HEK293 (cell line): ENCODE data around the gene TMUB1.

ENCODE experiments used
- BCL11A ChIP-seq: fragments of 450-650 bp; formaldehyde crosslinking; IDR thresholded peaks from 2 replicates; pipeline ENCODE4 v1.5.1; 2016; ENCODE audit warnings: low read depth, missing biosample characterization, missing genetic modification characterization
- BCL11B ChIP-seq: fragments of 450-650 bp; formaldehyde crosslinking; IDR thresholded peaks from 2 replicates; pipeline ENCODE4 v1.5.1; 2016; ENCODE audit warnings: low read depth, missing biosample characterization, missing genetic modification characterization
- ELK4 ChIP-seq: IDR thresholded peaks from 2 replicates; pipeline ENCODE4 v1.6.1; 2011; ENCODE audit warnings: mild to moderate bottlenecking, low read depth, low read length, borderline replicate concordance
- GLI4 ChIP-seq: fragments of 450-650 bp; formaldehyde crosslinking; IDR thresholded peaks from 2 replicates; pipeline ENCODE4 v1.5.1; 2016; ENCODE audit warnings: missing biosample characterization, missing genetic modification characterization
- HIC1 ChIP-seq: fragments of 450-650 bp; formaldehyde crosslinking; IDR thresholded peaks from 2 replicates; pipeline ENCODE4 v1.5.1; 2016; ENCODE audit warnings: missing biosample characterization, missing genetic modification characterization
- HOXD13 ChIP-seq: sonication (generic); formaldehyde crosslinking; IDR thresholded peaks from 2 replicates; pipeline ENCODE4 v1.8.0; 2022; ENCODE audit warnings: missing genetic modification reagents, borderline replicate concordance
- OVOL3 ChIP-seq: fragments of 450-650 bp; formaldehyde crosslinking; IDR thresholded peaks from 2 replicates; pipeline ENCODE4 v1.5.1; 2016; ENCODE audit warnings: missing biosample characterization, missing genetic modification characterization
- PBX3 ChIP-seq: sonication (generic); formaldehyde crosslinking; IDR thresholded peaks from 2 replicates; pipeline ENCODE4 v1.8.1; 2022; ENCODE audit warnings: mild to moderate bottlenecking, moderate library complexity, missing genetic modification reagents
- REST ChIP-seq: fragments of 450-650 bp; formaldehyde crosslinking; IDR thresholded peaks from 2 replicates; pipeline ENCODE4 v1.5.1; 2016; ENCODE audit warnings: missing biosample characterization, missing genetic modification characterization
- SP7 ChIP-seq: fragments of 450-650 bp; formaldehyde crosslinking; IDR thresholded peaks from 2 replicates; pipeline ENCODE4 v1.5.1; 2016; ENCODE audit warnings: missing biosample characterization, missing genetic modification characterization
- WT1 ChIP-seq: fragments of 450-650 bp; formaldehyde crosslinking; IDR thresholded peaks from 2 replicates; pipeline ENCODE4 v1.5.1; 2016; ENCODE audit warnings: missing biosample characterization, missing genetic modification characterization
- ZBTB11 ChIP-seq: fragments of 450-650 bp; formaldehyde crosslinking; conservative IDR thresholded peaks from 2 replicates; pipeline ENCODE4 v1.5.1; 2016; ENCODE audit warnings: low read depth, missing biosample characterization, missing genetic modification characterization
- ZBTB20 ChIP-seq: fragments of 450-650 bp; formaldehyde crosslinking; IDR thresholded peaks from 2 replicates; pipeline ENCODE4 v1.5.1; 2016; ENCODE audit warnings: missing biosample characterization, missing genetic modification characterization
- ZBTB8A ChIP-seq: fragments of 450-650 bp; formaldehyde crosslinking; IDR thresholded peaks from 2 replicates; pipeline ENCODE4 v1.5.1; 2016; ENCODE audit warnings: missing biosample characterization, missing genetic modification characterization
- ZNF140 ChIP-seq: fragments of 450-650 bp; formaldehyde crosslinking; IDR thresholded peaks from 2 replicates; pipeline ENCODE4 v1.5.1; 2016; ENCODE audit warnings: missing biosample characterization, missing genetic modification characterization
- ZNF175 ChIP-seq: fragments of 450-650 bp; formaldehyde crosslinking; IDR thresholded peaks from 2 replicates; pipeline ENCODE4 v1.5.1; 2016; ENCODE audit warnings: missing biosample characterization, missing genetic modification characterization
- ZNF2 ChIP-seq: fragments of 450-650 bp; formaldehyde crosslinking; IDR thresholded peaks from 2 replicates; pipeline ENCODE4 v1.5.1; 2016; ENCODE audit warnings: missing biosample characterization, missing genetic modification characterization
- ZNF211 ChIP-seq: fragments of 450-650 bp; formaldehyde crosslinking; IDR thresholded peaks from 2 replicates; pipeline ENCODE4 v1.5.1; 2016; ENCODE audit warnings: low read depth, missing biosample characterization, missing genetic modification characterization
- ZNF221 ChIP-seq: fragments of 450-650 bp; formaldehyde crosslinking; IDR thresholded peaks from 2 replicates; pipeline ENCODE4 v1.5.1; 2017; ENCODE audit warnings: missing biosample characterization, missing genetic modification characterization, borderline replicate concordance
- ZNF24 ChIP-seq: fragments of 450-650 bp; formaldehyde crosslinking; IDR thresholded peaks from 2 replicates; pipeline ENCODE4 v1.5.1; 2016; ENCODE audit warnings: missing biosample characterization, missing genetic modification characterization
- ZNF302 ChIP-seq: fragments of 450-650 bp; formaldehyde crosslinking; IDR thresholded peaks from 2 replicates; pipeline ENCODE4 v1.5.1; 2016; ENCODE audit warnings: missing biosample characterization, missing genetic modification characterization, low read depth
- ZNF544 ChIP-seq: fragments of 450-650 bp; formaldehyde crosslinking; IDR thresholded peaks from 2 replicates; pipeline ENCODE4 v1.5.0; 2017; ENCODE audit warnings: missing biosample characterization, missing genetic modification characterization
- ZNF561 ChIP-seq: fragments of 450-650 bp; IDR thresholded peaks from 2 replicates; pipeline ENCODE4 v1.5.1; 2018; ENCODE audit warnings: missing biosample characterization, missing genetic modification characterization, borderline replicate concordance
- ZNF610 ChIP-seq: fragments of 450-650 bp; formaldehyde crosslinking; IDR thresholded peaks from 2 replicates; pipeline ENCODE4 v1.5.1; 2016; ENCODE audit warnings: missing biosample characterization, missing genetic modification characterization, borderline replicate concordance
- ZNF629 ChIP-seq: fragments of 450-650 bp; formaldehyde crosslinking; IDR thresholded peaks from 2 replicates; pipeline ENCODE4 v1.5.1; 2017; ENCODE audit warnings: missing biosample characterization, missing genetic modification characterization
- ZNF645 ChIP-seq: fragments of 450-650 bp; formaldehyde crosslinking; IDR thresholded peaks from 2 replicates; pipeline ENCODE4; 2016; ENCODE audit warnings: missing biosample characterization, missing genetic modification characterization
- ZNF830 ChIP-seq: fragments of 450-650 bp; IDR thresholded peaks from 2 replicates; pipeline ENCODE4 v1.5.0; 2018; ENCODE audit warnings: missing biosample characterization, missing genetic modification characterization, low read depth, mild to moderate bottlenecking, moderate library complexity

TMUB1 gene

GRCh38 chr7:151082141-151083070 lies 887 bp downstream of the TMUB1 start (continued):
- TF ChIP-seq ZNF610 (tag by site-specific recombination) (no peak), ZNF830 (tag by site-specific recombination) (no peak), ZNF2 (tag by site-specific recombination) (0 out of 2 replicates have a peak, but pooled peaks have one; percentile 45), ZBTB20 (tag by site-specific recombination) (peak; percentile 82), OVOL3 (no peak), ZNF544 (no peak), HOXD13 (CRISPR knock-in tag) (no peak), PBX3 (CRISPR knock-in tag) (no peak), ELK4 (no peak), ZNF24 (tag by site-specific recombination) (no peak), BCL11A (peak; percentile 47; the same call in 1 of the 2 replicates), ZNF561 (no peak), ZNF221 (tag by site-specific recombination) (no peak), ZNF629 (no peak), ZNF140 (tag by site-specific recombination) (no peak), ZNF175 (tag by site-specific recombination) (no peak), SP7 (tag by site-specific recombination) (peak; percentile 34; the same call in 1 of the 2 replicates), ZBTB8A (no peak), WT1 (tag by site-specific recombination) (no peak), HIC1 (tag by site-specific recombination) (peak; percentile 35; the same call in 1 of the 2 replicates), GLI4 (tag by site-specific recombination) (no peak), BCL11B (tag by site-specific recombination) (peak; percentile 52), ZBTB11 (tag by site-specific recombination) (no peak), ZNF645 (tag by site-specific recombination) (no peak), REST (tag by site-specific recombination) (no peak), ZNF302 (tag by site-specific recombination) (no peak), ZNF211 (tag by site-specific recombination) (no peak)
